HL-60/S4 treated with retinoic acid at 250 ng/mL for 4 days and 3 days (cell line): ENCODE data around the gene NEK10.
"Not testable (repeated sequence)": the region's sequence is repeated elsewhere in the genome, so short reads cannot be mapped to it uniquely, and the experiment has no call there.

Experiments
- in situ Hi-C: fragments of 300-500 bp; cut with MboI; formaldehyde crosslinking; loops from 2 replicates; pipeline ENCODE4 v1.7.0; 2022; ENCODE audit warnings: low sequenced_read_pairs

The NEK10 gene

DNA sequence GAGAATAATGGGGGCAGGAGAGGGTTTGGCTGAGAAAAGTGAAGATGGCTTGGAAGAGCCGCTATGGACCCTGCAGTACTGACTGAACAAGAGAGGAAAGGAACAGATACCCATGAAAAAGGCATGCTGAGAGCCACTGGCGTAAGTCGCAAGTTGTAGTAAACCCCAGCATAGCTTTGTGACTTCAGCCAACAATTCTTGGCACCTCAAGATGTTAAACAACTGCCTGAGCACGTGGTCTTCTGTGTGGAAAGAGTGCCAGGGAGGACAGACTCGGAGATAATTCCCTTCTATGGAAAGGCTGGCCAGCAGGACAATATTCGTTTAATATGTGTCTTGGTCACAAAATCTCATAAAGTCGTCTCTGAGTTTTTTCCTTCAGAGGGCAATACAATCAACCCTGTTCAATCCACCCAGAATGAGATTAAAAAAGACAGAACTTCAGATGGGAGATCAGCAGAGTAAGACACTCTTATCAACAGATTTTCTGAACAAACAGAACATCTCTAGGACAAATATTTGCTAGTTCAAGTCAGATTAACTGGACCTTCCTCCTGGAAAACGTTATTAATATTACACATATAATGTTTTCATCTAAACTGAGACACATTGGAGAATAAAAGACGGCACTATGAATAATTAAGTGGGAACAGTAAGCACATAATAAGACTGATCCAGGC is 49.2 kb downstream of the NEK10 start:
- in situ Hi-C loops, result no loop called here

DNA sequence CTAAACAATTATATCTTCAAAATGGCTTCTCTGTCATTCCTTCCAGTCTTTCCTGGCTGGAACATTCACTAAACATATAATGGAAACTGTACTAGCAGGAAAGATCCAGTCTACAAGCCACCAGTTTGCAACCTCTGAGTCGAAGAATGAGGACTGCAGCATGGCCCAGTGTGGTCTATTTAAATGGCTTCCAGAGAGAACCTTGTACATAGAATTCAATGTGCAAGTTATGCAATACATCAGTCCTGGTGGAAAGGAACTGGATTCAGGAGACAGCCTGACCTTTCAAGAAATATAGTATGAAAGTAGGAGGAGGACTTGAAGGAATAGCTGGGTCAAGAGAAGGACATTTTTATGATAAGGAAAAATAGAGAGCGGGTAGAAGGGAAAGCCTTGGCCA is 49.9 kb downstream of the NEK10 start:
- in situ Hi-C loops, result no loop called here

DNA sequence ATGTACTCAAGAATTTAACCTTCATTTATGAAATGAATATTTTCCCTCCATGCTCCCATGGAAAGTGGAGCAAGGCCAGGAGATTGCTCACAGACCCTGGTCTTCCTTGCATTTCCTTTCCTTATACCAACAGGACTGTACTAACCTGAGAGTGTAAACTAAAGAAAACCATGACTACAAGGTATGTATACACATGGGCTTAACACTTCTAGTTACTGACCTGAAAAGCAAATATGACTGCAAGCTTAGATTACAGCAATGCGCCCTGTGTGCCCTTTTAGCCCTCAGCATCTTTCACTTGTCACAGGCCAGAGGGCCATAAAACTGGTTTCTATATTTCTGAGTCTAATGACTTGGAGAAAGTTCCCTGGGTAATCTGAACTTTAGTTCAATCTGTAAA is 52.1 kb downstream of the NEK10 start:
- in situ Hi-C loops, result no loop called here

- in situ Hi-C loops, result no loop called here
These were observed 54.2 kb downstream of the NEK10 start for GRCh38 chr3:27315003-27315402.

DNA sequence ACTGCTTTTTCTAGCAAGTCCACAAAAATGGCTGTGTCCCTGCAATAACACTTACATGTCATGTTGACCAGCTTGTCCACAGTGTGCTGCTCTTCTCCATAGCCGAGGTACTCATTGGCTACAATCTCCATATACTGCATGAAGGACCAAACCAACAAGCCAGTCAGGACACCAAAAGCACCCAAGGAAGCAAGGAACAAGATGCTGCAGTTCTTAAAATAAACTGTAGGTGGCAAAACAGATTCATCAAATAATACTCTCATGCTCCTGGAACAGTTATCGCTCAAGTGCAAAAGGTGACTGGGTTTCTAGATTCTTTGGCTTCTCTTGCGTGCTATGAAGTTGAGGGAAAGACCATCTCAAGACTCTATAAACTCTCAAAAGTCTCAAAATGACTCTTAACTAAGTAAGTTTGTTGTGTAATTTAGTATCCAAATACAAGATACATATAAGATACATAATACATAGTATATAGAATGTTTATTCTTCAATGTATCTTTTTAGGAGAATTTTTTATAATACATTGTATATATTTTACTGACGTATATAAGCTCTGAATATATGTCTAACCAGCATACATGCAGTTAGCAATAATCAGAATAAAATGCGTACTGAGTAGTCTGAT is 57.0 kb downstream of the NEK10 start:
- in situ Hi-C loops, result no loop called here

- in situ Hi-C loops, result no loop called here
These were observed 57.8 kb downstream of the NEK10 start for GRCh38 chr3:27311400-27311799.

DNA sequence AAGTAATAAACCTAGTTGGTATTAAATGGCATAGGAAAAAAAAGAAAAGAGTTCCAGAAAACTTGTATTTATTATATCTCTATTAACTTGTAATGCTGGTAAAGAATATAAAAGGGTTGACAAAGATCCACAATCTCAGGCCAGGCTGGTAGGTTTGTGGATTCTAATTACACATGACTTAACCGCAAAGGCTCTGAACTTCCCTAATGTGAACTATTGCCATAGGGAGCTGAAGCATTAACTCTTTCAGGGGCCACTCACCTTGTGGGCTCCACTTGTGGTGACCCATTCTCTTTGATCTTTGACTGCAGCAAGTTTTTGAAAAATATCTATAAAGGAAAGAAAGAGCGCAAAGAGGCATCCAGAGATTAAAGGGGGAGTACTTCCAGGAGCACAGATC is 58.5 kb downstream of the NEK10 start:
- in situ Hi-C loops, result no loop called here

GRCh38 chr3:27307566-27307965 is 61.6 kb downstream of the NEK10 start:
- in situ Hi-C loops, result no loop called here

DNA sequence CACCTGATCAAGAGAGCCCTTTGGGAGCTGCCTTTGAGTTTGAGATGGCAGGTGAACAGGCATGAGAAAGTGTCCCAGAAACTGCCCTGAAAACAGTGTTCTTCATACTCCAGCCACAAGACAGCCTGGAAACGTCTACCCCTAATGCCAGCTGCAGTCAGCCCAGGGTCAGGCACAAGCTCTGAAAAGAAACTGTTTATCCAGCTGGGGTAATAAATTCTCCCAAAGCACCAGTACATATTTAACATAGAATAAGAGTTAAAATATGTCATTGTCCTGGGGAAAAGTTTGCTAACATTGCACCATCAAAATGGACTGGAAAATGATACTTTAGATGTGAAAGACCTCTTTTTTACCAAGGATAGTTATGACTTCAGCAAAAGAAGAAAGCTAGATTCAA is 66.3 kb downstream of the NEK10 start:
- in situ Hi-C loops, result no loop called here

DNA sequence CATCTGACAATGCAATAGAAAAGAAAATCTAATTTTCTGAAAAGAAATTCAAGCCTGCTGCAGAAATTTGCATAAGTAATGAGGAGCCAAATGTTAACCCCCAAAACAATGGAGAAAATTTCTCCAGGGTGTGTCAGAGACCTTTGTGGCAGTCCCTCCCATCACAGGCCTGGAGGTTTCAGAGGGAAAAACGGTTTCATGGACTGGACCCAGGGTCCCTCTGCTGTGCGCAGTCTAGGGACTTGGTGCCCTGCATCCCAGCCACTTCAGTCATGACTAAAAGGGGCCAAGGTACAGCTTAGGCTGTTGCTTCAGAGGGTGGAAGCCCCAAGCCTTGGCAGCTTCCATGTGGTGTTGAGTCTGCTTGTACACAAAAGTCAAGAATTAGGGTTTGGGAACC is 70.2 kb downstream of the NEK10 start:
- in situ Hi-C loops, result not testable (repeated sequence)

DNA sequence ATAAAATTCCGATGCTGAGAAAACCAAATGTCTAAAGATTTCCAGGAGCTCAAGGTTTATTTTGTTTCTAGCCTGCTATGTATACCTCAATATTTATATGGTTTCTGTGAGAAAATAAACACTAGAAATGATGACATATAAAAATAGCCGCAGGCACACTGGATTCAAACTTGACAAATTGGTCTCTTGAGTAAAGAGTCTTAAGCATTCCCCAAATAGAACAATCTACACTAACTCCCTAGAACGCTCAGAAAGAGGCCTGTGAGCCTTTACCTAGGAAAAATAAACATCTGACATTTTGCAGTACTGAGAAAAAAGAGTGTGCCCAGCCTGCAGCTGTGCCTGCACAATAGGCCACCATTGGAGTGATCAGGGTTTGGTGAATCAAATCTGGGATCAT is 75.2 kb downstream of the NEK10 start:
- in situ Hi-C loops, result no loop called here

DNA sequence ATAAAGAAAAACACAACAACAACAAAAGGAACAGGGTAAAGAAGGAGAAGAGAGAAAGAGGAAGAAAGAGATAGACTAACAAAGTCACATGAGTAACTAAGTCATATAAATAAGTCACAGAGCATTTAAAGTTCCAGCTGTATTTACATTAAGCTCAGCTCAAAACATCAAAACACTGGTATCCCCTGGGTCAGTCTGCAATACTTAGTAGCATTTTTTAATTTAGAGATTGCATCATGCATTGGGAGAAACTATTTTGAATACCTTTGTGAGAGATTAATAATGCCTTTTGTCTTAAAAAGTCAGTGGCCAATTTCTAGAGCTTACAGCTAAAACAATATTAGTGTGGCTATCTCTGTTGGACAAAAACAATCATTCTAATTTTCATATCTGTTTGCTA is 78.4 kb downstream of the NEK10 start:
- in situ Hi-C loops, result no loop called here

DNA sequence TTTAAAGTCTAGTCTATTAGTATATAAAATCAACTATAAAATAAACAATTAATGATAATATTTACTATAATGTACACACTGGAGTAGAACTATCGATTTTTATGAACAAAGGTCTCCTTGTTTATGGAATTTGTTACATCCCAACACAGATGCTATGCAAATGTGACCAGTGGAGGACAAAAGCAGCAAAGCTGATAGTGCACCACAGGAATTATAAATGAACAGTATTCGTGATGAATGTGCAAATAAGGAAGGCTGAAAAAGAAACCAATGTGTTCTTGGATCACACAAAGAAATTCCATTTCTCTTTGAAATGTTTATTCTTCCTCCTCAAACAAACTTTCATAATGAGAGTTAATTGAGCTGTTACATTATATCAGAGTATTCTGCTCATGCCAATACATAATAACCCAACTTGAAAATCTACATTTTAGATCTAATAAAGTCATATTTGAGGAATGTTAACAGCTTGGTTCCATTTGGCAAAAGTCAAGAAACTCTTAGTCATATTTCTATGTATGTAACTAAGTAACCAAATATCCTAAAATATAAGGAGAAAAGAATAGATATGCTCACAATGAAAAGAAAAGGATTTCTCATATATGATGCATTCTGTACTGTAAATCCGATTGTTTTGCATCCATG is 79.3 kb downstream of the NEK10 start:
- in situ Hi-C loops, result no loop called here

DNA sequence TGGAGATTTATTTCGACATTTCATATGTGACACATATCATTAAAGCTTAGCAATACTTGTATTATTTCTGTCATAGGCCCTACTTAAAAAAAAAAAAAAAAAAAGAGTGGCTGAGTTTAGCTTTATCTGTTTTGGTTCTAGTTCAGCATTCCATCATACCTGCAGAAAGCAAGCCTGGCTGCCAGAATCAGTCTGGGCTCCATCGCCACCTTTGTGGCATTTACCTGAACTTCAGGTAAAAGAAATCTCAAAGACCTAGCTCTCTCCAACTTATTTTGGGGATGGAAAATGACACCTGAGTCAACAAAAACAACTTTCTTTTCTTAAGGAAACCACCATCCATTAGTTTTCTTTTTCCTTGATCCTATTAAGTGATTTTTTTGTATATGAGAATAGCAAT is 82.1 kb downstream of the NEK10 start:
- in situ Hi-C loops, result no loop called here

DNA sequence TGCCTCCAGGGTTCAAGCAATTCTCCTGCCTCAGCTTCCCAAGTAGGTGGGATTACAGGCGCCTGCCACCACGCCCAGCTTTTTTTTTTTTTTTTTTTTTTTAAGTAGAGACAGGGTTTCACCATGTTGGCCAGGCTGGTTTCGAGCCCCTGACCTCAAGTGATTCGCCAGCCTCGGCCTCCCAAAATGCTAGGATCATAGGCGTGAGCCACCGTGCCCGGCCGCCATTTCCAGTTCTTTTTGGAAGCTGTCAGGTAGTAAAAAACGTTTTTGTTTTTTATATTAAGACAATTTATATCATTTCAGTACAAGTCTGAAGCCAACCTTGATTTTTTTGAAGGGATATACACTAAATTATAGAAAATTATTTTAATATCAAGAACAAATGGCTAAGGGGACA is 82.7 kb downstream of the NEK10 start:
- in situ Hi-C loops, result not testable (repeated sequence)

DNA sequence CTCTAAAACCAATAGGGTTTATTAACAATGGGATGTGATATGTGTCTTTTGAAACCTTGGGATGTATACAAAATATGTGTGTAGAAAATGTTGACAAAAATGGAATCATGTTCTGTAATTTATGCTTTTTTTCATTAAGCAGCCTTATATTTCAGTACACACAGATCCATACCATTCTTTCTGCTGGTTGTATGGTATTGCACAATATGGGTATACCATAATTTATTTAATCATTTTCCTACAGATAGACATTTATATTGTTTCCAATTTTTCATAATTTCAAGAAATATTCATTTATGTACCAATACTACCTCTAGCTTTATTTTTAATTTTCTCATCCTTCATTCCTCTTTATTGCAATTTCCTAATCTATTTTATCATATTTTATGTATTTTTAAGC is 83.5 kb downstream of the NEK10 start:
- in situ Hi-C loops, result no loop called here

- in situ Hi-C loops, result no loop called here
These were observed 87.5 kb downstream of the NEK10 start for GRCh38 chr3:27281671-27282150.

DNA sequence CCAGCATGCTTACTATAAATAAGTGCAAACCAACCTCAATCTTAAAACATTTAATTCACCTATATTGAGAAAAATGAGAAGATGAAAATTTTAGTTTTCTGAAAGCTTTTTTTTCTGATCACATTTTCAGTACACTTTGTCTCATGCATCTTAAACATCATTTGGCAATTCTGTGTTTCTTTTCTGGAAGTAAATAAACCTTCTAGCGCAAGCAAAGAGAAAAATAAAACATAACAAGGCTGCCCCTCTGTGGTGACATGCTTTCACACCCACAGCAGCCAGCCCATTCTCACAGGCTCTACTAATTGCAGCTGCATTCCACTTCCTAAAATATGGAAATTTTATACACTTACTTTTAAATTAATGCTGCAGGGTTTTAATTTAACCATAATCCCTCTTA is 90.1 kb downstream of the NEK10 start:
- in situ Hi-C loops, result no loop called here

- in situ Hi-C loops, result no loop called here
These were observed 90.7 kb downstream of the NEK10 start for GRCh38 chr3:27278383-27279055.

- in situ Hi-C loops, result no loop called here
These were observed 93.7 kb downstream of the NEK10 start for GRCh38 chr3:27275441-27275990.

DNA sequence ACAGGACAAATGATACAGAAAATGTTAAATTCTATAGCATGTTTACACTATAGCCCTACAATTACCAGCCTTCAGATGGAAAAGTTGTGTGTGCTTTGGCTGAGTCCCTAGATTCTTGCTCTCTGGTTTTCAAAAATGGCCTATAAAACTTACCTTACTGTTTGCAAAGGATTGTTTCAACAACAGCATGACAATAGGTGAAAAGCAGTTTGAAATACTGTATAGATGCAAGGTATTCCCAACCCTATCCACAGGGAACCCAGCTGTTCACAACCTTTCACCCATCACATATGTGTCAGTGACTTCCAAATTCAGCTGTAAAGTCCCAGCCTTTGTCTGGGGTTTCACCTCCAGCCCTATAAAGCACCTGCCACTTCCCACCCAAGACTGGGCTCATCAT is 97.3 kb downstream of the NEK10 start:
- in situ Hi-C loops, result no loop called here
